NCI-H1105 treated with DMSO at 0.1 percent for 48 hours (cell line): Measurements from ENCODE around the gene UPF1.

ENCODE experiments used
- DNase-seq: peaks from one replicate; lab custom pipeline; 2025; lab: John Stamatoyannopoulos, UW

The UPF1 gene

DNA sequence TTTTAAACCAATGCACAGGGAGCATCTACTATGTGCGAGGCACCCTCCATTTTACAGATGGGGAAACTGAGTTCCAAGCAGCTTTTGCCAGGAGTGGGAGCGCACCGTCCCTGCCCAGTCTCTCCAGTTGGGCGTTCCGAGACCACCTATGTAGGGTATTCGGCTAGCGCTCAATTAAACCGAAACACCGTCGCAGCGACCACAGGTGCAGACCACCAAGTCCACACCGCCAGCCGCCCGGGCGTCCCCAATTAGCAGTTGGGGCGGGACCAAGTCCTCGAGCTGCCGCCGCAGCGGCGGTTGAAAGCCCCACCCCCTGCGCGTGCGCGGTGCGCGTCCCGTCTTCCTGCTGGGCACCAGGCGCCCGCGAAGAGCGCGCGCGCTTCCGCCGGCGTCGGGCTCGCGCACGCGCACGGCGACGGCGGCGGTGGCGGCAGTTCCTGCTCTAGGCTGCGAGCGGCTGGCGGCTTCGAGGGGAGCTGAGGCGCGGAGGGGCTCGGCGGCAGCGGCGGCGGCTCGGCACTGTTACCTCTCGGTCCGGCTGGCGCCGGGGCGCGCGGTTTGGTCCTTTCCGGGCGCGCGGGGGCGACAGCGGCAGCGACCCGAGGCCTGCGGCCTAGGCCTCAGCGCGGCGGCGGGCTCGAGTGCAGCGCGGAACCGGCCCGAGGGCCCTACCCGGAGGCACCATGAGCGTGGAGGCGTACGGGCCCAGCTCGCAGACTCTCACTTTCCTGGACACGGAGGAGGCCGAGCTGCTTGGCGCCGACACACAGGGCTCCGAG, at the start of gene UPF1:
Gene UPF1 (plus strand): TSS at position 436 of the 782 bp plus-strand sequence. CDS start 251 bp downstream, at position 687.
- peak; percentile 90 for DNase-seq

DNA sequence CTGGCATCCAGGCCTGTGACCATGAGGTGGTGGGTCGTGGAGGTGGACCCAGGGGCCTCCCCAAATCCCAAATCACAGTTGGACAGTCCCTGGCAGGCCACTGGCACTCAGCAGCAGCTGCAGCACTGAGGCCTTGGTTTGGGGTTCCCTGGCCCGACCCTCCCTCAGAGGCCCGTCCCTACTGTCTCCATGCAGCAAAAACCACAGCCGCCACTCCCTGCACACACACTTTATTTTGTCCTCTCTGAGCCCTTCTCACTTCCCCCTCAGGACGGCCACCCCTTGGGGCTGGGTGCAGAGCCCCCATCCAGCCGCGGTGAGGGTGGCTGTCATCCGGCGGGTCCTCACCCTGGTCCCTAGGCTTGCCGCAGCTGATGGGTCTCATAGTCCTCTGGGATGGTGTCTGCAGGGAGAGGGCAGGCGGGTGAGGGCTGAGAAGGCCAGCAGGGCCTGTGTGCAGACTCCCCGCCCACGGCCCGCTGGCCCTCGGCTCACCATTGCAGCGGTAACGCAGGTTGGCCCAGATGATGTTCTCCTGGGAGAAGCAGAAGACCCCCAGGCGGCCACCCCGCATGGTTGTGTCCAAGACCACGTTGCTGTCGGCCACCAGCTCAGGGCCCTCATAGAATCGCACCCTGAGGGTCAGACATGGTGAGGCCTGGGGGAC, 49.1 kb upstream of the UPF1 start:
- DNase-seq = no peak

DNA sequence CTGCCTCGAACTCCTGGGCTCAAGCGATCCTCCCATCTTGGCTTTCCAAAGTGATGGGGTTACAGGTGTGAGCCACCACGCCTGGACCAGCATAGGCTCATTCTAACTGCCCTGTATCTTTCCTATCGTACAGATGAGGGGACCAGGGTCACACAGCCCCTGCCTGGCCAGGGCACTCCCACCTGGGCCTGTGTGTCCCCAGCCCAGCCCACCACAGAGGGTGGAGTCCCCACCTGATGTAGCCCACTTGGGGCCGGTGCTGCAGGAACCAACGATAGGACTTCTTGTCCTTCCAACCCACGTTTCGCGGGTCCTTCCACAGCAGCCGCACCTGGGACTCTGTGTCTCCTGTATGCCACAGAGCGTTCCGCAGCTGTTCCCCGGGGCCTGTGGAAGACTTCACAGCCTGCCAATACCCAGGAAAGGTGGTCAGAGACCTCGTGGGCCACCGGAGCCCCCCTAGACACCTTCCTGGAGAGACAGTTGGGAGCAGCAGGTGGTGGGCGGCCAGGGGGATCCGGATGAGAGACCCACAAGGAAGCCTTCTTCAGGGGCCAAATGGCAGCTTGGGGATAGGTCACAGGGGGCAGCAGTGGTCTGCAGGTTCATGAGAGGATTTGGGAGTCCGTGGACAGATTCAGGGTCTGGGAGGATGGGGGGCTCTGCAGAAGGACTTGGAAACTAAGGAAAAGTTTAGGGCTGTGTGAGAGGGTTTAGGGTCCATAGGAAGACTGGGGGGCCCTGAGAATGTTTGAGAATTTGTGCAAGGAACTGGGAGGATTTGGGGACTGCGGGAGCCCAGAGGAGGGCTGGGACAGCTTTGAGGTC, 47.6 kb upstream of the UPF1 start:
- DNase-seq = no peak

DNA sequence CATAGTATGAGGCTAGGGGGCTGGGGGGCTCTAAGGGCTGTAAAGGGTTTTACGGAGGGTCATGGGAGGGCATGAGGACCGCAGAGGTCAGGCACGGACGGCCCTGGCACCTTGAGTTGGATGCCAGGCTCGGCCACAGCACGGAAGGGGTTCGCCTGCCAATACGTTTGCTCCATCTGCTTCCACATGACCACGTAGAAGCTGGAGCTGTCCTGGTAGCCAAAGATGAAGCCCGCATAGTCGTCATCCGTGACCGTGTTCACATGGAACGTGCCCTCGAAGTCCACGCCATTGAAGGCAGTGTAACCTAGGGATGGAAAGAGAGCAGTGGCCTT, 47.0 kb upstream of the UPF1 start:
- no peak for DNase-seq

DNA sequence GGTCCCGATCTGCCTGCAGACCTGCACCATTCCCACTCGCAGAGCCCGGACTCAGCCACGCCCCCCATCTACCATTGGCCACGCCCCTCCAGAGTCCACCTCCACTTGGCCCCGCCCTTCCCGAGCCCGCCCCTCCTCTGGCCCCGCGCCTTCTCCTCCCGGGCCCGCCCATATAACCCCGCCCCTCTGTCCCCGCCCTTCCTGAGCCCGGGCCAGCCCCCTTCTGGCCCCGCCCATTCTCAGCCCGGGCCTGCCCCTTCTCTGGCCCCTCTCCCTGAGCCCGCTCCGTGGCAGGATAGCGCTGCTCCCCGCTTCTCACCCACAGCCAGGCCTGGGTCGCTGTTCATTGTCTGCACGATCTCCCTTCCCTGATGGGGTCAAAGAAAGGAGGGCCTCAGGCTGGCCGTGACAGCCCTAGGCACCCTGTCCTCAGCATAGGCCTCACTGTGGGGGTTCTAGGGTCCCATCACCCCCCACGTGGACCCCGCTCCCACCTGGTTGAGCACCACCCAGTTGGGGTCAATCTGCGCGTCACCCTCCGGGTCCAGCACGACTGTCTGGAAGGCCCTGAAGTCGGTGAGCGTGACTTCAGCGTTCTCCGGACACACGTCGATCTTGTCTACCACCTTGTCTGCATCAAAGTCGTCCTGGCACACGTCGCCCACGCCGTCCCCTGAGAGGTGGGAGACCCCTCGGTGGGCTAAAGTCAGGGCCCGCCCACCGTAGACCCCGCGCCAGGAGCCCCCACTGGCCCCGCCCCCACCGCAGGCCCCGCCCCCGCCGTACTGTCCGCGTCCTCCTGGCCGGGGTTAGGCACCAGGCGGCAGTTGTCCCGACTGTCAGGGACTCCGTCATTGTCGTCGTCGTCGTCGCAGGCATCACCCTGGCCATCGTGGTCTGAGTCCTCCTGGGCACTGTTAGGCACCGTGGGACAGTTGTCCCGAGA, 46.3 kb upstream of the UPF1 start:
- peak; percentile 60 for DNase-seq

DNA sequence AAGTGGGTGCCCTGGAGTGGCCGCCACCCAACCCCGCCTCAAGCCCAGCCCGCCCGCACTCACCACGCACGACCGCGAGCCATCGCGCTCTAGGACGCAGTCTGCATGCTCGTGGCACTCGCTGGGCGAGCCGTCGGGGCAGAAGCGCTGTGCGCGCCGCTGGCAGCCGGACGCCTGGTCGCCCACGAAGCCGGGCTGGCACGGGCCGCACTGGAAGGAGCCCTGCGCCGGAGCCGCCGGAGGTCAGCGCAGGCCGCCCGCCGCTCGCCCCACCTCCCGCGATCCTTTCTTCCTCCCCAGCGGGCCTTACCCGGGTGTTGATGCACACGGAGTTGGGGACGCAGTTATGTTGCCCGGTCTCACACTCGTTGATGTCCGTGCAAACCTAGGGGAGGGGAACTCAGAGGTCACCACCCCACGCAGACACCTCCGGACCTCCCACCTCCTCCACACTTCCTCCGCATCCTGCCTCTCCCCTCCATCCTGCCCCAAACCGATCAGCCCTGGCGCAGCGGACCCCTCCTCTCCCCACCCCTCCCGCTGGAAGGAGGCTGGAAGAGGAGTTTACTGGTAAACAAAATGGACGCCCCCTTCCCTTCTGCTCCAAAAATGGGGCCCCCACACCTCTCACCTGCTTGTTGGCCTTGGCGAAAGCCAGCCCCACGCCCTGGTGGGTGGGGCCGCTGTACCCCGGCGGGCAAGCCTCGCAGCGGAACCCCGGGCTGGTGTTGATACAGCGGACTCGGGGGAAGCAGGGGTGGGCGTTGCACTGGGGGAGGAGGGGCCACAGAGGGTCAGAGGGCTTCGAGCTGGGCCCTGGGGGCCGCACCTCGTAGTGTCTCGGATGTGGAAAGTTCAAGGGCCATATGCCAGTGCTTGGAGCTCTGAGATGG, 43.0 kb upstream of the UPF1 start:
- no peak for DNase-seq

DNA sequence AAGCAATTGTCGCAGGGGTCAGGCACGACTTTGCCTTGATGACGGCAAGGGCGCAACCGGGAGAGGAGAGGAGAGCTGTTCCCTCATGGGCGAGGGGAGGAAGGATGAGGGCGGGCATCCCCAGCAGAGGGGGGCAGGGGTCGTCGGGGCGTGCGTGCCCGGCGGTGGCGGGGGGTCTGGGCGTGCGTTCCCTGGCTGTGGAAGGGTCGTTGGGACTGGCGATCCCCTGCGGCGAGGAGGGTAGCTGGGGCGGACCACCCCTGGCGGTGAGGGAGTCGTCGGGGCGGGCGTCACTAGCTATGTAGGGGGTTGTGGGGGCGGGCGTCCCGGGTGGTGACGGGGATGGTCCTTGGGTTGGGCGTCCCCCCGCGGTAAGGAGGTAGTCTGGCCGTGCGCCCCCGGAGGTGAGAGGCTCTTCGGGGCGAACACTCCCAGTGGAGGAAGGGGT, 42.3 kb upstream of the UPF1 start:
- no peak for DNase-seq

DNA sequence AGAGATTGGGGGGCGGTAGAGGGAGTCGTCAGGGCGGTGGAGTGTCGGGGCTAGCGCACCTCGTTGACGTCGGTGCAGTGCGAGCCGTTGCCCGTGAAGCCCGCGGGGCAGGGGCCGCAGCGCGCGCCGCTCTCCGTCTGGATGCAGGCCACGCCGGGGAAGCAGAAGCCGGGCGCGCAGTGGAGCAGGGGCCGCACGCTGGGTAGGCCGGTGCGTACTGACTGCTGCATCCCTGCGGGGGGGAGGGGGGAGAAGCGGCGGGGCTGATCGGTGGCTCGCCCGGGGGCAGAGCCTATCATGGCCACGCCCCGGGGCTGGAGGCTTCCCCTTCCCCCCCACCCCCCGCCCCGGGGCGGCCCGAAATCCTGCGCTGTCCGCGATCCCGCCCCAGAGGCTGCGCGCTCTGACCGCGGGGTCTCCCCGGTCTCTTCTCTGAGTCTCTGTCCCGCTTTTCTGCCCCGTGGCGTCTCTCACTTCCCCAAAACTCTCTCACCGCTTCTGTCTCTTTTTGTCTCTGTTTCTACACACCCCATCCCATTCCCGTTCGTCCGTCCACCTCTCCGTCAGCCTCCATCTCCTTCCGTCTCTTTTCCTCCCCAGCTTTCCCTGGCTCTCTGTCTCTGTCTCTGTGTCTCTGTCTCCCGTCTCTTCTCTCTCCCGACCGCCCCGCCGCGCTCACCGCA, 41.7 kb upstream of the UPF1 start:
- peak; percentile 39 for DNase-seq

DNA sequence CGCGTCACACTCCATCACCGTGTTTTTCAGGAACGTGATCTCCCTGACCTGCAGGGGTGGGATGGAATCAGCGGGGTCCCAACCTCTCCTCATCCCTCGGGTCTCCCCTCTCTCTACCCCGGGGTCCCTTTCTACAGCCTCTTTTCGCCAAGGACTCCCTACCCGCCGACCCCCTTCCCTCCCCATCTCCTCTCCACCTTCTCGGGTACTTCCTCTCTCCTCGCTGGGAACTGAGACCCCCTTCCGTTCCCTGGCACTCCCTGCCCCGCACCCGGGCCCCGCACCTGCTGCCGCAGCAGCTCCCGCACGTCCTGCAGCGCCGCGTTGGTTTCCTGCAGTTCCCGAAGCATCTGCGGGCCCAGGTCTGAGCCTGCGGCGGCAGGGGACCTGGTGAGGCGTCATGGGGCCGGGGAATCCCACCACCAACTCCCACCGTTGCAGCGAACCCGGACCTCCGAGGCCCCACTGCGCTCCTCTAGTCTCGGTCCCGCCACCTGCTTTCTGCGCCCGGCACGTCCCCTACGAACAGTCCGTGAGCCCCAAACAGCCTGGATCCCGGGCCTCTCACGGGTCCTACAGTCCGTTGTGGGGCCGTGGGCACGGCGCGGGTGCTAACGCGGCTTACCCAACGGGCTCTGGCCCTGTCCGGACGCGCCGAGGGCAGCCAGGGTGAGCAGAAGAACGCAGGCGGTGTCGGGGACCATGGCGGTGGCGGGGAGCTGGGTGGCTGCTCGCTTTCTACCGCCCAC, 41.0 kb upstream of the UPF1 start, which contains the start of gene COMP:
Gene COMP (minus strand): TSS at position 740 of the 749 bp plus-strand sequence. CDS start 36 bp downstream, at position 704.
- no peak for DNase-seq

DNA sequence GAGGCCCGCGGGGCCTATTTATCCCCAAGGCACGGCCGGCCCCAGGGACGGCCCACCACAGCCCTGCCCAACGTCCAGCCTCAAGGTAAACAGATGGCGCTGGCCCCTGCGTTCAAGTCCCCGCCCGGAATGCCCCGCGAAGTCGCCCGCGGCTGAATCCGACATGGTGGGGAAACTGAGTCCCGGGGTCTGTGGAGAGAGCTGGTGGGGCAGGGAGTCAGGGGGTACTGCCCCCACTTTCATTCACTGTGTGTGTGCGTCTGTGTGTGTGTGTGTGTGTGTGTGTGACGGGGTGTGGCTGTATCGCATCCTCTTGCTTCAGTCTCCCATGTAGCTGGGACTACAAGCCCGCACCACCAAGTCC, 40.5 kb upstream of the UPF1 start:
- no peak for DNase-seq

DNA sequence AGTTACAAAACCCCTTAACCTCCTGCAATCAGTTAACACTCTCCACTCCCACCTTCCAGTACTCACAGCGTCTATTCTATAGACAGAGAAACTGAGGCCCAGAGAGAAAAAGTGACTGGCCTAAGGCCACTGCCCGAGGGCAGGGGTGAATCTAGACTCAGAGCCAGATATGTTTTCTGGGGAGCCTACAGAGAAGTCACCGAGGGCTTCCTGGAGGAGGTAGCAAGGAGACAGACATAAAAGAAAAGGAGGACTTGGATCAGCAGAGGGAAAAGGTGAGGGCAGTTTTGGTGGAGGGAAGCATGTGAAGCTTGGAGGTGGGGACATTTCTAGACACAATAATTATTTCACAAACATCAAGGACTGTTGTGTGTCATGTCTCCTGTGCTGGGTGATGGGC, 39.1 kb upstream of the UPF1 start:
- DNase-seq = no peak

DNA sequence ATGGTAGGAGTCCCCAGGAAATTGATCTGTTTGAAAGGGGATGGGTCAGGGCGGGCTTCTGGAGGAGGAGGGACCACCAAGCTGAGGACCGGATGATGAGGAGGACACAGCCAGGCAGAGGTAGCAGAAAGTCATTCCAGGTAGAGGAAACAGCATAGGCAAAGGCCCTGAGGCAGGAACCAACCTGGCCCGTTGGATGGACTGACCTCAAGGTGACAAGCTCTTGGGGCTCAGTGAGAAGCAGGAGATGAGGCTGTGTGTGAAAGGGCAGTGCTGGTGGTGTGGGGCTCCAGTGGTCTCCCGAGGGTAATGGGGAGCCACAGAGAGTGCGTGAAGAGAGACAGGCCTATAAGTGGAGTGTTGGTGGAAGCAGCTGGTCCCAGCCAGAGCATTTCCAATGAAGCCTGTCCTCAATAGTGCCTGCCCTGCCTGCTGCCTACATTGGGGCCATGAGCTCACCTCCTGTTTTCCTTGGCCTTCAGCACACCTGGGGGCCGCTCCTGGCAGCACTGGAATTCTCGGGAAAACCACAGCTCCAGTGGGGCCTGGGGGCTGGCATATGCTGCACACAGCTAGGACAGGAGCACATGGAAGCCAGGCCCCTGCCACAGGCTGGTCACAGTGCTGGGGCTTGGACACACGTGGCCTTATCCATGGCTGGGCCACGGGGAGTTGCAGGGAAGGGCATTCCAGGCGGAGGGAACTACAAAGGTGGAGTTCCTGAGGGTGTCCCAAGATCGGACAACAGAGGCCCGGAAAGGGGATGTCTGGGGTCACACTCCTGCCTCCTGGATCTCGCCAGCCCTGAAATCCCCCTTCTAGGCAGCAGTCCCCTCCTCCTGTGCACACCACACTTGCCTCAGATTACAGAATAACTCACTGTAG, 38.4 kb upstream of the UPF1 start:
- no peak for DNase-seq

DNA sequence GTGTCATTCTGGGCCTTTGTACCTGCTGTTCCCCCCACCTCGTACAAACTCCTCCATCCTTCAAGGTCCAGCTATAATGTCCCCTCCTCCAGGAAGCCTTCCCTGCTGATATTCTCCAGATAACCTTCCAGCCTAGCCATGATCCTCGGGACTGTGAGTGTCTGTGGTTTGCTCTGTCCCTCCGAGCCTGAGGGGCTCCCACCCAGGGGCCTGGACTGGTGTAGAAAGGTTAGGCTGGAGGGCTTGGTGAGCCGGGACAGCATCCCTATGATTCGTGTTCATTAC, 37.8 kb upstream of the UPF1 start:
- no peak for DNase-seq

DNA sequence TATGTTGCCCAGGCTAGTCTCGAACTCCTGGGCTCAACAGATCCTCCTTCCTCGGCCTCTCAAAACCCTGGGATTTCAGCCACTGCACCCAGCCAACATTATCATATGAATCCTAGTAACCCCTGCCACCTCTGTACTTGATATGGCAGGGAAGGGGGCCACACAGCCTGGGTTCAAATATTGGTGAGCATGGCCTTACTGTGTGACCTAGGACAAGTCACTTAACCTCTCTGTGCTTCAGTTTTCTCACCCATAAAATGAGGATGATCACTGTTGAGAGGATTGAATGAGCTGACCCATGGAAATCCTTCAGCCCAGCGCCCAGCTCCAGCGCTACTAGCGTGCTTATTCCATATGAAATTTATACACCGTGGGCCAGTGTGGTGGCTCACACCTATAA, 37.1 kb upstream of the UPF1 start:
- no peak for DNase-seq

DNA sequence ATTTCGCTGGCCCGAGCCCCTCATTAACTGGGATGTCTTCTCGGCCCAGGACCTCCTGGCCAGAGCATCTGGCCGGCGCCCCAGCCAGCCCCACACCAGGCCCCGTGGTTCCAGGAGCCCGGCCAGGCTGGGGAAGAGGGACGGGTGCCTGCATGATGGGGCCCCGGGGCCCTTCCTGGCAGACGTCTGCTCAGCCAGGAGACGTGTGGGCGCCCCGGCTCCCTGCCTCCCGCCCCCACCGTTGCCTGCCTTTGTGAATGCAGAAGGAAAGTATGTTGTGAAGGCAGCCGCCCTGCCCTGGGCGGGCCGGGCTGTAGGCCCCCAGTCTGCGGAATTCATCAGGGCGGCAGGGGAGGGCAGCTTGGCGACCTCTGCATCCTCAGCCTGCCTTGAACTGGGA, 36.2 kb upstream of the UPF1 start:
- no peak for DNase-seq

DNA sequence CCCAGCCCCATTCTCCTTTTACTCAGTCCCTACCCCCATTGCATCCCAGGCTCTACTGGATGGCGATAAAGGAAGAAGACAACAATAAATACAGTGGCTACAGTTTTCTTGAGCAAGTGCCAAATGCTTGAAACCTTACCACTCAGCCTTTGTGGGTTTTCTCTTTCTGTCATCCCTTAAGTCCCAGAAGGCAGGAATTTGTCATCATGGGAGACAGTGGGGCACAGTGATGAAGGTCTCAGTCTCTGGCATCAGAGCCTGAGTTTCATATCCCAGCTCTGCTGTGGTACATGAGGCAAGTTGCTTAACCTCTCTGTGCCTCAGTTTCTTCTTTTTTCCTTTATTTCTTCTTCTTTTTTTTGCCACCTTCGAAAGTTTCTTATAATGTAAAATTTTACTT, 35.5 kb upstream of the UPF1 start:
- no peak for DNase-seq

DNA sequence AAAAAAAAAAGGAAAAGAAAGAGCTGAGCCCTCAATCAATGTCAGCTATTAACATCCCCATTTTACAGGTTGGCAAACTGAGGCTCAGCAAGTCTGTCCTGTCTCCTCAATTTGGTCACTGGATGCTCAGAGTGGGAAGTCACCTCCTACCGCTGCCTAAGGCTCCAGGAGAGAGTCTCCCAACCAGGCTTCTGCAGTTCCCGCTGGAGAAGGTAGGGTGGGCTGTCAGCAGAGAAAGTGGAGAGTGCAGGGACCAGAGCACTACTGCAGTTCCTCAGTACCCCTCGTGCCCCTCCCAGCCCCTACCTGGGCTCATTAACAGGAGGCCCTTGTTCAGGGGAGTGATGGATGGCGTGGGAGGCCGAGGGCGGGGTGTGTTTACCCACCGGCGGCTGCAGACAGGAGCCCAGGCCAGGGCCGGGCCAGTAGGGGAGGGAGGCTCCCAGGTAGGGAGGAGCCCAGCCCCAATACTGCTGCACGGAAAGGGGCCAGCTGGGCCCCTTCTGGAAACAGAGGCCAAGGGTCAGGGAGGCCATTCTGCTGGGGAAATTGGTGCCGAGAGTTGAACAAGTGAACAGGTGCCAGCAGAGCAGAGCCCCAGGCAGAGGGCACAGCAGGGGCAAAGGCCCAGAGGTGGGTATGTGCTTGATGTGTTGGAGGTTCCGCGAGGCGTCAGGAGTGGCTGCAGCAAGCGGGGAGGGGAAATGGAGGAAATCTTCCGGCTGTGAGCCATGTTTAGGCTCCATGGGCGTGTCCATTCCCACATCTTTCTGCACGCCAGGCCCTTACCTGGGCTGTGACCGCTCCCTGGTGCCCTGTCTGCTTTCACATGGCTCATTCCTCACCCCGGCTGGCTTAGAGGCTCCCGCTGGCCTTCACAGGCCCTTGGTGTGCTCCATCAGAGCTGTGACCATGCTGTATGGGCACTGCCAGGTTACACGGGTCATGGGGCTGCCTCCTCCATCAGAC, 33.1 kb upstream of the UPF1 start:
- DNase-seq = no peak
